ENCODE measurements around the gene PLK2.

DNA sequence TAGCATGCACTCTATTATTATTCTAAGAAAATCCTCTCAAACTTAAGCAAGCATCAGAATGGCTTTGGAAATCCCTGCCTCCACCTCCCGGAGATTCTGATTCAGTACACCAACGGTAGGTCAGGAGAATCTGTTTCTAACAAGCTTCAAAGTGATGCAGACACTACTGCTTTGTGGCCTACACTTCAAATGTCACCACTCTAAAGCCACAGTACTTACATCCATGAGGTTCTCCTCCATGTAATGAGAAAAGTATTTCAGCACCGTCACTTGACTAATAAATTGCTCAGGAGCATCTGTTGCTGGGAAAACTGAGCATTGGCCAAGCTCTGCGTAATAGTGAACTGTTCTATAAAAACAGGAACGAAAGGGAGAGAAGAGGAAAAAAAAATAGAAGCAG, 4.8 kb downstream of the PLK2 start:
- TF ChIP-seq, protein P1, sequence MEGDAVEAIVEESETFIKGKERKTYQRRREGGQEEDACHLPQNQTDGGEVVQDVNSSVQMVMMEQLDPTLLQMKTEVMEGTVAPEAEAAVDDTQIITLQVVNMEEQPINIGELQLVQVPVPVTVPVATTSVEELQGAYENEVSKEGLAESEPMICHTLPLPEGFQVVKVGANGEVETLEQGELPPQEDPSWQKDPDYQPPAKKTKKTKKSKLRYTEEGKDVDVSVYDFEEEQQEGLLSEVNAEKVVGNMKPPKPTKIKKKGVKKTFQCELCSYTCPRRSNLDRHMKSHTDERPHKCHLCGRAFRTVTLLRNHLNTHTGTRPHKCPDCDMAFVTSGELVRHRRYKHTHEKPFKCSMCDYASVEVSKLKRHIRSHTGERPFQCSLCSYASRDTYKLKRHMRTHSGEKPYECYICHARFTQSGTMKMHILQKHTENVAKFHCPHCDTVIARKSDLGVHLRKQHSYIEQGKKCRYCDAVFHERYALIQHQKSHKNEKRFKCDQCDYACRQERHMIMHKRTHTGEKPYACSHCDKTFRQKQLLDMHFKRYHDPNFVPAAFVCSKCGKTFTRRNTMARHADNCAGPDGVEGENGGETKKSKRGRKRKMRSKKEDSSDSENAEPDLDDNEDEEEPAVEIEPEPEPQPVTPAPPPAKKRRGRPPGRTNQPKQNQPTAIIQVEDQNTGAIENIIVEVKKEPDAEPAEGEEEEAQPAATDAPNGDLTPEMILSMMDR (IDR thresholded peaks at IDR 0.05), result no peak
- TF ChIP-seq CEBPB (IDR thresholded peaks at IDR 0.05) (no peak), EP300 (IDR thresholded peaks at IDR 0.05) (no peak), POLR2A (IDR thresholded peaks at IDR 0.05; ENCODE audit: low read length) (no peak), HOXB13 (CRISPR knock-in tag; IDR thresholded peaks at IDR 0.05; ENCODE audit: low read depth) (no peak), BHLHE40 (IDR thresholded peaks at IDR 0.05; ENCODE audit: low read depth, low read length) (no peak), CHD2 (IDR thresholded peaks at IDR 0.05; ENCODE audit: low read length, partially characterized antibody) (no peak), RAD21 (conservative IDR thresholded peaks at IDR 0.05 in 1 of 2, IDR thresholded peaks at IDR 0.05 in 1 of 2) (no peak), KDM5A (IDR thresholded peaks at IDR 0.05) (no peak)
- TF ChIP-seq, protein P2, sequence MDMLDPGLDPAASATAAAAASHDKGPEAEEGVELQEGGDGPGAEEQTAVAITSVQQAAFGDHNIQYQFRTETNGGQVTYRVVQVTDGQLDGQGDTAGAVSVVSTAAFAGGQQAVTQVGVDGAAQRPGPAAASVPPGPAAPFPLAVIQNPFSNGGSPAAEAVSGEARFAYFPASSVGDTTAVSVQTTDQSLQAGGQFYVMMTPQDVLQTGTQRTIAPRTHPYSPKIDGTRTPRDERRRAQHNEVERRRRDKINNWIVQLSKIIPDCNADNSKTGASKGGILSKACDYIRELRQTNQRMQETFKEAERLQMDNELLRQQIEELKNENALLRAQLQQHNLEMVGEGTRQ (IDR thresholded peaks at IDR 0.05), result no peak
- TF ChIP-seq, protein P3, sequence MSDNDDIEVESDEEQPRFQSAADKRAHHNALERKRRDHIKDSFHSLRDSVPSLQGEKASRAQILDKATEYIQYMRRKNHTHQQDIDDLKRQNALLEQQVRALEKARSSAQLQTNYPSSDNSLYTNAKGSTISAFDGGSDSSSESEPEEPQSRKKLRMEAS (IDR thresholded peaks at IDR 0.05), result no peak
- TF ChIP-seq, protein P4, sequence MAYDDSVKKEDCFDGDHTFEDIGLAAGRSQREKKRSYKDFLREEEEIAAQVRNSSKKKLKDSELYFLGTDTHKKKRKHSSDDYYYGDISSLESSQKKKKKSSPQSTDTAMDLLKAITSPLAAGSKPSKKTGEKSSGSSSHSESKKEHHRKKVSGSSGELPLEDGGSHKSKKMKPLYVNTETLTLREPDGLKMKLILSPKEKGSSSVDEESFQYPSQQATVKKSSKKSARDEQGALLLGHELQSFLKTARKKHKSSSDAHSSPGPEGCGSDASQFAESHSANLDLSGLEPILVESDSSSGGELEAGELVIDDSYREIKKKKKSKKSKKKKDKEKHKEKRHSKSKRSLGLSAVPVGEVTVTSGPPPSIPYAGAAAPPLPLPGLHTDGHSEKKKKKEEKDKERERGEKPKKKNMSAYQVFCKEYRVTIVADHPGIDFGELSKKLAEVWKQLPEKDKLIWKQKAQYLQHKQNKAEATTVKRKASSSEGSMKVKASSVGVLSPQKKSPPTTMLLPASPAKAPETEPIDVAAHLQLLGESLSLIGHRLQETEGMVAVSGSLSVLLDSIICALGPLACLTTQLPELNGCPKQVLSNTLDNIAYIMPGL (CRISPR knock-in tag; IDR thresholded peaks at IDR 0.05; ENCODE audit: borderline replicate concordance), result no peak

Measured in A549 (cell line).